Osteoblast (primary cell): ENCODE results near the gene XRCC3. TPM values are rescaled to one million over a fixed set of nuclear protein-coding genes. Genes with fewer than 3 reads are reported as not detected.

Experiments used
- DNase-seq: peaks from one replicate; pipeline ENCODE4 v3.0.0; 2011; ENCODE audit warnings: low spot score, mixed read lengths; ENCODE audit not compliant: insufficient read length; ENCODE audit errors: missing footprints
- H2AFZ ChIP-seq: 2 replicates; pipeline ENCODE4 v1.6.0; 2011; ENCODE audit warnings: mild to moderate bottlenecking, low read length
- H3K27ac ChIP-seq: 2 replicates; pipeline ENCODE4 v1.5.1; 2011; ENCODE audit warnings: mild to moderate bottlenecking, low read depth, low read length, moderate library complexity
- H3K27me3 ChIP-seq: 2 replicates; pipeline ENCODE4 v1.6.0; 2012; ENCODE audit warnings: mild to moderate bottlenecking, control low read depth, inconsistent platforms, low read length, moderate library complexity; ENCODE audit not compliant: insufficient read depth
- H3K36me3 ChIP-seq: 2 replicates; pipeline ENCODE4 v1.5.1; 2011; ENCODE audit warnings: mild to moderate bottlenecking, low read length, control low read depth, moderate library complexity; ENCODE audit not compliant: insufficient read depth
- H3K4me1 ChIP-seq: 2 replicates; pipeline ENCODE4 v1.5.1; 2011; ENCODE audit warnings: mild to moderate bottlenecking, low read length, control low read depth, moderate library complexity; ENCODE audit not compliant: insufficient read depth
- H3K4me2 ChIP-seq: 2 replicates; pipeline ENCODE4 v1.6.0; 2011; ENCODE audit warnings: mild to moderate bottlenecking, low read length; ENCODE audit not compliant: insufficient read depth
- H3K4me3 ChIP-seq: fragments of 200-600 bp; sonication (generic); 3 replicates; pipeline ENCODE4 v1.5.1; 2012; ENCODE audit warnings: mild to moderate bottlenecking, low read length, inconsistent platforms; ENCODE audit not compliant: insufficient read depth
- H3K79me2 ChIP-seq: 2 replicates; pipeline ENCODE4 v1.6.0; 2012; ENCODE audit warnings: mild to moderate bottlenecking, low read length, control low read depth, inconsistent platforms; ENCODE audit not compliant: insufficient read depth
- H3K9me3 ChIP-seq: 2 replicates; pipeline ENCODE4 v1.5.1; 2011; ENCODE audit warnings: low read depth, low read length, control low read depth
- H4K20me1 ChIP-seq: 2 replicates; pipeline ENCODE4 v1.6.0; 2012; ENCODE audit warnings: mild to moderate bottlenecking, low read length, control low read depth; ENCODE audit not compliant: insufficient read depth
- CTCF ChIP-seq: IDR thresholded peaks from 2 replicates; pipeline ENCODE4 v1.5.1; 2011; ENCODE audit warnings: mild to moderate bottlenecking, low read depth, low read length, moderate library complexity; ENCODE audit errors: extremely low read depth
- total RNA-seq: library from RNA; depleted of rRNA; stranded (reverse); fragments of >200 nt; gene quantifications from 2 replicates; pipeline ENCODE4 v1.2.3, GENCODE V29; 2012

The XRCC3 gene
- total RNA-seq, 1 donor, result 4.3 TPM

GRCh38 chr14:103733651-103734050, 18.4 kb upstream of the XRCC3 start:
- Histone ChIP-seq H3K79me2 (peaks cover under 1% of the 10 kb centered on the region), H3K27ac (no peak overlapping the region), H3K4me1 (no peaks in the 10 kb centered on the region), H3K36me3 (peaks cover 29% of the 10 kb centered on the region), H3K9me3 (no peaks in the 10 kb centered on the region), H4K20me1 (peaks cover 3% of the 10 kb centered on the region), H3K27me3 (no peaks in the 10 kb centered on the region), H3K4me3 (no peak overlapping the region), H2AFZ (no peak overlapping the region), H3K4me2 (no peak overlapping the region)
- peak; percentile 41 for DNase-seq
- TF ChIP-seq CTCF, result no peak

DNA sequence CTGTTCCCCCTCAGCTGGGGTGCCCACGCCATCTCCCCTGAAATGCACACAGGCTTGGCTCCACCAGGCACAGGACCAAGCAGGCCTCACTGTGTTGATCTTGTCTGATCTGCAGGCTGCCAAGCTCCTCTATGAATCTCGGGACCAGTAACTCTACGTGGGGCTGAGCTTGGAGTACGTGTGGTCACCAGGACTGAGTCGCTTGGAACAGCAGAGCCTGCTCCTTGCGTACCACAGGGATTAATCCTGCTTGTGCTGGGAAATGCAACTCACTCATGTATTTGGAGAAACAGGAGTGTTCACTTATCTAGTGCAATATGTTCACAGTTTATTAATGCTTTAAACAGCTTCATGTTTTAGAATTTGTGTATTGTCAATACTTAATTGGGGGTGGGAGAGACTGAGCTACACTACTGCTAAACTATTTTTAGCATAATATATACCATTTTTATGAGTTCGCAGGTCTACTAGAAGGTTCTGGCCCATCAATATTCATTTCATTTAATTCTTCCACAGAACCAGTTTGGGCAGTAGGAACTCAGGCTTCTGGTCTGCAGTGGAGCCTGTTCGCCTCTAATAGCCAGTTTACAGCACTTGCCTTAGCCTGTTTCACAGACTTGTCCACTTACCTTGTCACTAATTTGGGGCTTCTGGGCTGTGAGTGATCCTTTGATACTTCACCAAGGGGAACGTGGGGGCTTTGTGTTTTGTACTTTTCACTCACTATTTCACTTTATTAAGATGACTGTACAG, 17.8 kb upstream of the XRCC3 start:
- peaks cover 27% of the 10 kb centered on the region for H3K36me3 ChIP-seq

DNA sequence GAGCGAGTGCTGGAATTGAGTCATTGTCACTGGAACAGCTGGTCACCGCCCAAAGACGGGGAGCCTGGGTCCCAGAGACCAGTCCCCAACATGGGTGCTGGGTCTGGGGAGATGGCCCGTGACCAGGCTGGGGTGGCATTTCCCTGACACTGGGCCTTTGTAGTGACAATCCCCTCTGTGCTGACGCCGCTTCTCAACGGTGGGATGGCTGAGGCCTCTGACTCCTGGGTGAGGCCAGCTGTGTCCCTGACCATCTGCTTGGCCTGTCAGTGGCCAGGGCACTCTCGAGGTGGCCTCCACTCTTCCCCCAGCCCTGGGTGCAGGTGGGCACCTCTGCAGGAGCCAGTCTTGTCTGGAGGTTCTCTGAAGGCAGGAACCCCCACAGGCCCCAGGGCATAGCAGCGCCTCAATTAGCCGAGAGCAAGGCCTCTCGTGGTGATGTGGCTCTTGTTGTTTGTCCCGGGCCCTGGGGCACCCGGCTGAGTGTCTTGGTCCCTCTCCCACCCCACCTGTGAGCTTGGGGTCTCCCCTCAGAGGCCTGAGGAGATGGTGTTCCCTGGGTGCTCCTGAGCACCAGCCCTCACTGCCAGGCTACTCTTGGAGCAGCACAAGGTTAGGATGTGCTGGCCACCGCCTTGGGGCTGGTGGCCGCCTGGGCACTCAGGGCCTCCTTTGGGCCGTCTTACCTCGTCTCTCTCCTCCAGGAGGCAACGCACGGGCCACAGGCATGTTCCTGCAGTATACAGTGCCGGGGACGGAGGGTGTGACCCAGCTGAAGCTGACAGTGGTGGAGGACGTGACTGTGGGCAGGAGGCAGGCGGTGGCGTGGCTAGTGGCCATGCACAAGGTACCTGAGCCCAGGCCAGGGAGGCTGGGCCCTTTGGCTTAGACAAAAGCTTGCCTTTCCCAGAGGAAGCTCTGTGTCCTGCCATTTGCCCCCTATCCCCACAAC, 16.9 kb upstream of the XRCC3 start:
- Histone ChIP-seq H3K79me2 (peaks cover 14% of the 10 kb centered on the region), H3K36me3 (peaks cover 27% of the 10 kb centered on the region), H3K4me2 (no peak overlapping the region), H3K9me3 (no peaks in the 10 kb centered on the region), H2AFZ (no peak overlapping the region), H3K27ac (no peak overlapping the region), H3K4me1 (no peaks in the 10 kb centered on the region), H3K4me3 (no peak overlapping the region), H4K20me1 (peaks cover 3% of the 10 kb centered on the region), H3K27me3 (no peaks in the 10 kb centered on the region)
- peak; percentile 69 for DNase-seq
- TF ChIP-seq CTCF, result no peak

More for the DNA sequence above, 17.8 kb upstream of the XRCC3 start:
- H4K20me1 ChIP-seq, result peaks cover 3% of the 10 kb centered on the region
- no peak overlapping the region for H2AFZ ChIP-seq
- H3K4me2 ChIP-seq, result no peak overlapping the region
- no peaks in the 10 kb centered on the region for H3K27me3 ChIP-seq
- H3K9me3 ChIP-seq, result no peaks in the 10 kb centered on the region
- no peak overlapping the region for H3K27ac ChIP-seq
- peak; percentile 50 for DNase-seq
- H3K4me3 ChIP-seq, result no peak overlapping the region
- H3K4me1 ChIP-seq, result no peaks in the 10 kb centered on the region
- peaks cover 6% of the 10 kb centered on the region for H3K79me2 ChIP-seq
- TF ChIP-seq CTCF, result no peak

DNA sequence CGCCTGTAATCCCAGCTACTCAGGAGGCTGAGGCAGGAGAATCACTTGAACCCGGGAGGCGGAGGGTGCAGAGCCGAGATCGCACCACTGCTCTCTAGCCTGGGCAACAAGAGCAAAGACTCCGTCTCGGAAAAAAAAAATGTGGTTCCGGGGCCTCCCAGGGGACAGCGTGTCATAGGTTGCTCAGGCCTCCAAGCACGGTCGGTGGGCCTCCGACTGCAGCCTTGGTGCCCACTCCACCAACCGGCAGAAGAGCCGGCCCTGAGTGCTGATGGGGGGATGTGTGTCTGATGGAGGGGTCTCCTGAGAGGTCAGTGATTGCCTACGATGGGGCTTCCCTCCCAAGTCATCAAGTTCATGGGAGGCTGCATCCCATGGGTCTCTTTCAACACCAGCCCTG, 16.2 kb upstream of the XRCC3 start:
- Histone ChIP-seq H2AFZ (no peak overlapping the region), H4K20me1 (peaks cover 3% of the 10 kb centered on the region), H3K9me3 (no peaks in the 10 kb centered on the region)

More for the DNA sequence above, 16.2 kb upstream of the XRCC3 start:
- Histone ChIP-seq H3K36me3 (peaks cover 27% of the 10 kb centered on the region), H3K27ac (no peak overlapping the region), H3K4me1 (no peaks in the 10 kb centered on the region), H3K4me3 (no peak overlapping the region), H3K4me2 (no peak overlapping the region), H3K27me3 (no peaks in the 10 kb centered on the region), H3K79me2 (peaks cover 16% of the 10 kb centered on the region)
- no peak for TF ChIP-seq CTCF
- peak; percentile 79 for DNase-seq
